ENCODE measurements around the gene RAMACL.

GRCh38 chr6:166551754-166552495 is 34.6 kb downstream of the RAMACL start:
- TF ChIP-seq CTCF (IDR thresholded peaks at IDR 0.05 in 8 of 11, conservative IDR thresholded peaks at IDR 0.05 in 3 of 11): no peak
- TF ChIP-seq POLR2A (IDR thresholded peaks at IDR 0.05): no peak
